Astrocyte (in vitro differentiated cells and primary cell): ENCODE data around the gene FAM135A. TPM values are rescaled to one million over a fixed set of nuclear protein-coding genes. Genes with fewer than 3 reads are reported as not detected.

Experiments used
- DNase-seq: peaks from one replicate; pipeline ENCODE4 v3.0.0-alpha.2; 2010; ENCODE audit warnings: low read depth
- FAIRE-seq: peaks from 2 replicates; lab custom pipeline; 2011; peaks lifted over from hg19 to GRCh38; lab: Jason Lieb, UNC
- H2AFZ ChIP-seq: 2 replicates; pipeline ENCODE4 v1.6.0; 2012; ENCODE audit warnings: low read depth, low read length, inconsistent platforms
- H3K27ac ChIP-seq: 2 replicates; pipeline ENCODE4 v1.5.1; 2011; ENCODE audit warnings: low read depth, low read length, inconsistent platforms
- H3K27me3 ChIP-seq: 2 replicates; pipeline ENCODE4 v1.6.0; 2011; ENCODE audit warnings: low read length, inconsistent platforms; ENCODE audit not compliant: insufficient read depth
- H3K36me3 ChIP-seq: 2 replicates; pipeline ENCODE4 v1.5.1; 2011; ENCODE audit warnings: low read length, inconsistent platforms; ENCODE audit not compliant: insufficient read depth
- H3K4me1 ChIP-seq: 2 replicates; pipeline ENCODE4 v1.5.1; 2011; ENCODE audit warnings: low read length, inconsistent platforms; ENCODE audit not compliant: insufficient read depth
- H3K4me2 ChIP-seq: 2 replicates; pipeline ENCODE4 v1.6.0; 2012; ENCODE audit warnings: low read length, inconsistent platforms
- H3K4me3 ChIP-seq: 2 replicates; pipeline ENCODE4 v1.5.1; 2011; ENCODE audit warnings: low read depth, mild to moderate bottlenecking, low read length, inconsistent platforms; ENCODE audit not compliant: insufficient read depth
- H3K79me2 ChIP-seq: 2 replicates; pipeline ENCODE4 v1.6.0; 2012; ENCODE audit warnings: mild to moderate bottlenecking, low read length, inconsistent platforms; ENCODE audit not compliant: insufficient read depth
- H3K9ac ChIP-seq: 2 replicates; pipeline ENCODE4 v1.6.0; 2012; ENCODE audit warnings: mild to moderate bottlenecking, low read length, inconsistent platforms
- H3K9me3 ChIP-seq: 2 replicates; pipeline ENCODE4 v1.5.1; 2012; ENCODE audit warnings: low read depth, mild to moderate bottlenecking, low read length, inconsistent platforms; ENCODE audit not compliant: insufficient read depth
- H4K20me1 ChIP-seq: 2 replicates; pipeline ENCODE4 v1.6.0; 2012; ENCODE audit warnings: low read length, inconsistent platforms; ENCODE audit not compliant: insufficient read depth
- H3K27ac Mint-ChIP-seq: one replicate; pipeline ENCODE4 v1.8.0; 2021; ENCODE audit warnings: mild to moderate bottlenecking, mixed read lengths; ENCODE audit not compliant: unreplicated experiment
- H3K27me3 Mint-ChIP-seq: one replicate; pipeline ENCODE4 v1.8.0; 2021; ENCODE audit warnings: low read depth, mixed read lengths; ENCODE audit not compliant: unreplicated experiment
- H3K36me3 Mint-ChIP-seq: one replicate; pipeline ENCODE4 v1.8.0; 2021; ENCODE audit warnings: low read depth, mixed read lengths; ENCODE audit not compliant: unreplicated experiment
- H3K4me1 Mint-ChIP-seq: one replicate; pipeline ENCODE4 v1.8.0; 2021; ENCODE audit warnings: low read depth, mixed read lengths; ENCODE audit not compliant: unreplicated experiment
- H3K4me3 Mint-ChIP-seq: one replicate; pipeline ENCODE4 v1.8.0; 2021; ENCODE audit warnings: mild to moderate bottlenecking, moderate library complexity, mixed read lengths; ENCODE audit not compliant: unreplicated experiment
- H3K9me3 Mint-ChIP-seq: one replicate; pipeline ENCODE4 v1.8.0; 2021; ENCODE audit warnings: mild to moderate bottlenecking, mixed read lengths; ENCODE audit not compliant: unreplicated experiment
- EZH2 ChIP-seq: IDR thresholded peaks from 2 replicates; pipeline ENCODE4 v1.6.1; 2012; ENCODE audit warnings: mild to moderate bottlenecking, low read length, inconsistent platforms; ENCODE audit not compliant: insufficient read depth
- total RNA-seq: library from RNA; stranded (reverse); gene quantifications from 2 replicates; pipeline ENCODE4 v1.2.1, GENCODE V29; 2021
- TF ChIP-seq, protein P1 (sequence below): IDR thresholded peaks from 2 replicates; pipeline ENCODE4 v1.5.1; 2011; ENCODE audit warnings: low read depth, mild to moderate bottlenecking, inconsistent platforms, low read length, moderate library complexity; ENCODE audit not compliant: insufficient read depth

The FAM135A gene
- total RNA-seq, 1 donor from 2014 or later = 10.0 TPM

DNA sequence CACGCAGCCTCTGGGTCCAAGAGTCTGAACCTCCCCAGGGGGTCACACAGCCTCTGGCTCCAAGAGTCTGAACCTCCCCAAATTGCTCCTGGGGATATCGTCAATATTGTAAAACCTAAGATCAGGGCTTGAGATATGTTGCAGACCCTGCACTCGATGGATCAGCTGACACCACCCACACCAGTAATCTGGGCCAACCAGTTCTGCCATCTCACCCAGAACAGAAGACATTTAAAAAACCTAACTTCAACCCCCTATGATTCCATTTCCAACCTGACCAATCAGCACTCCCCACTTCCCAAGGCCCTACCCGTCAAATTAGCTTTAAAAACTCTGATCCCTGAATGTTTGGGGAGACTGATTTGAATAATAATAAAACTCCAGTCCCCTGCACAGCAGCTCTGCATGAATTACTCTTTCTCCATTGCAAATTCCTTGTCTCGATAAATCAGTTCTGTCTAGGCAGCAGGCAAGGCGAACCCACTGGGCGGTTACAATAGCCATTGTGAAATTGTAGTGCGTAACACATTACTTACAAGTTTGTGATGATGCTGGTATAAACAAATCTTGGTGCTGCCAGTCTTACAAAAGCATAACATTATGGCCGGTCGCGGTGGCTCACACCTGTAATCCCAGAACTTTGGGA lies 32.4 kb upstream of the FAM135A start:
- H3K27ac ChIP-seq = no peak overlapping the region
- Mint-ChIP-seq H3K27ac (no peak overlapping the region), H3K36me3 (no peaks in the 10 kb centered on the region), H3K4me1 (no peaks in the 10 kb centered on the region), H3K9me3 (peaks cover 4% of the 10 kb centered on the region), H3K27me3 (no peaks in the 10 kb centered on the region), H3K4me3 (no peak overlapping the region)
- TF ChIP-seq, protein P1, sequence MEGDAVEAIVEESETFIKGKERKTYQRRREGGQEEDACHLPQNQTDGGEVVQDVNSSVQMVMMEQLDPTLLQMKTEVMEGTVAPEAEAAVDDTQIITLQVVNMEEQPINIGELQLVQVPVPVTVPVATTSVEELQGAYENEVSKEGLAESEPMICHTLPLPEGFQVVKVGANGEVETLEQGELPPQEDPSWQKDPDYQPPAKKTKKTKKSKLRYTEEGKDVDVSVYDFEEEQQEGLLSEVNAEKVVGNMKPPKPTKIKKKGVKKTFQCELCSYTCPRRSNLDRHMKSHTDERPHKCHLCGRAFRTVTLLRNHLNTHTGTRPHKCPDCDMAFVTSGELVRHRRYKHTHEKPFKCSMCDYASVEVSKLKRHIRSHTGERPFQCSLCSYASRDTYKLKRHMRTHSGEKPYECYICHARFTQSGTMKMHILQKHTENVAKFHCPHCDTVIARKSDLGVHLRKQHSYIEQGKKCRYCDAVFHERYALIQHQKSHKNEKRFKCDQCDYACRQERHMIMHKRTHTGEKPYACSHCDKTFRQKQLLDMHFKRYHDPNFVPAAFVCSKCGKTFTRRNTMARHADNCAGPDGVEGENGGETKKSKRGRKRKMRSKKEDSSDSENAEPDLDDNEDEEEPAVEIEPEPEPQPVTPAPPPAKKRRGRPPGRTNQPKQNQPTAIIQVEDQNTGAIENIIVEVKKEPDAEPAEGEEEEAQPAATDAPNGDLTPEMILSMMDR = no peak
- no peak for TF ChIP-seq EZH2
- no peaks in the 10 kb centered on the region for H4K20me1 ChIP-seq
- no peak overlapping the region for H3K9ac ChIP-seq
- H3K4me3 ChIP-seq = no peak overlapping the region
- H3K79me2 ChIP-seq = no peaks in the 10 kb centered on the region
- no peaks in the 10 kb centered on the region for H3K9me3 ChIP-seq
- H3K27me3 ChIP-seq = no peaks in the 10 kb centered on the region
- no peaks in the 10 kb centered on the region for H3K4me1 ChIP-seq
- H2AFZ ChIP-seq = no peak overlapping the region
- H3K4me2 ChIP-seq = no peak overlapping the region
- FAIRE-seq (no peak), DNase-seq (no peak)
- no peaks in the 10 kb centered on the region for H3K36me3 ChIP-seq

DNA sequence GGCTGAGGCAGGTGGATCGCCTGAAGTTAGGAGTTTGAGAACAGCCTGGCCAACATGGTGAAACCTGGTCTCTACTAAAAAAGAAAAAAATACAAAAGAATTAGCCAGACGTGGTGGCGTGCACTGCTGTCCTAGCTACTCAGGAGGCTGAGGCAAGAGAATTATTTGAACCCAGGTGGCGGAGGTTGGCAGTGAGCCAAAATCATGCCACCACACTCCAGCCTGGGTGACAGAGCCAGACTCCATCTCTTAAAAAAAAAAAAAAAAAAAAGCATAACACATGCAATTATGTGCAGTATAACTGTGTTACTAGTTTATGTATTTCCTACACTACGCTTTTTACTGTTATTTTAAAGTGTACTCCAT lies 31.9 kb upstream of the FAM135A start:
- Histone ChIP-seq H3K4me3 (no peak overlapping the region), H3K79me2 (no peaks in the 10 kb centered on the region), H2AFZ (no peak overlapping the region), H3K36me3 (no peaks in the 10 kb centered on the region), H3K9me3 (no peaks in the 10 kb centered on the region), H3K4me1 (no peaks in the 10 kb centered on the region), H4K20me1 (no peaks in the 10 kb centered on the region), H3K27ac (no peak overlapping the region), H3K27me3 (no peaks in the 10 kb centered on the region), H3K9ac (no peak overlapping the region), H3K4me2 (no peak overlapping the region)
- FAIRE-seq (no peak), DNase-seq (no peak)
- Mint-ChIP-seq H3K36me3 (no peaks in the 10 kb centered on the region), H3K4me3 (no peak overlapping the region), H3K27me3 (no peaks in the 10 kb centered on the region), H3K4me1 (no peaks in the 10 kb centered on the region), H3K27ac (no peak overlapping the region), H3K9me3 (peaks cover 4% of the 10 kb centered on the region)
- TF ChIP-seq, protein P1 = no peak
- no peak for TF ChIP-seq EZH2

DNA sequence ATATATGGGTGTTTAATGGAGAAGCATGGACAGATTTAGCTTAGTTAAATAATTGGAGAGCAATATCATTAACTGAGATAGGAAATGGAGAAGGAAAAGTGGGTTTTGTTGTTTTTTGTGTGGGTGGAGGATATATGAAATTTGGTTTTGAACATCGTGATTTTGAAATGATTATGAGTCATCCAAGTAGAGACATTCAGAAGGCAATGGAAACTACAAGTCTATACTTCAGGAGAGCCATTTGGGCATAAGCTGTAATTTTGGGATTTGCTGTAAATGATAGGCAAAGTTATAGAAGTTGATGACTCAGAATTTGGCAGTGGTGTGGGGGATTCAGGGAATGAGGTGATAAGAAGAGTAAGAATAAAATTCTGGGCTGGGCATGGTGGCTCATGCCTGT lies 27.4 kb upstream of the FAM135A start:
- Mint-ChIP-seq H3K4me1 (no peaks in the 10 kb centered on the region), H3K36me3 (no peaks in the 10 kb centered on the region), H3K4me3 (no peak overlapping the region), H3K27me3 (peaks cover 2% of the 10 kb centered on the region), H3K27ac (no peak overlapping the region), H3K9me3 (peaks cover 2% of the 10 kb centered on the region)
- FAIRE-seq (no peak), DNase-seq (no peak)
- H3K4me1 ChIP-seq = no peaks in the 10 kb centered on the region
- no peaks in the 10 kb centered on the region for H4K20me1 ChIP-seq
- no peaks in the 10 kb centered on the region for H3K27me3 ChIP-seq
- H3K36me3 ChIP-seq = no peaks in the 10 kb centered on the region
- no peak overlapping the region for H3K9ac ChIP-seq
- no peaks in the 10 kb centered on the region for H3K9me3 ChIP-seq
- H3K79me2 ChIP-seq = no peaks in the 10 kb centered on the region
- no peak overlapping the region for H3K4me2 ChIP-seq
- no peak overlapping the region for H3K4me3 ChIP-seq
- H3K27ac ChIP-seq = no peak overlapping the region
- no peak for TF ChIP-seq EZH2
- TF ChIP-seq, protein P1 = no peak
- no peak overlapping the region for H2AFZ ChIP-seq
